ENCODE data around the gene COL28A1. TPM values are rescaled to one million over a fixed set of nuclear protein-coding genes. Genes with fewer than 3 reads are reported as not detected.
A peak's percentile ranks its signal among the peaks of the same experiment; 100 is the strongest.

COL28A1 gene
- total RNA-seq, 4 donors from 2014 or later = 0.60 to 4.4 (median 4.1) TPM

- Histone ChIP-seq H3K4me1 (peaks cover under 1 to 20% (median 6%) of the 10 kb centered on the region in 4 donors), H3K36me3 (no peaks in the 10 kb centered on the region), H3K4me3 (no peak overlapping the region), H3K27ac (no peak overlapping the region), H3K9me3 (no peaks in the 10 kb centered on the region), H3K27me3 (no peaks in the 10 kb centered on the region)
- 52 to 55% methylated on average over 2 of the region's 2 CpGs for WGBS, 2 donors (ENCODE audit: low coverage in 1 of 2)
- in situ Hi-C loops (cut with MboI; ENCODE audit: low pct_ligation_motif_present in 1 of 4, low pct_unique_long_range_greater_than_20kb in 1 of 4, low sequenced_read_pairs in 3 of 4) = no loop called here
- no peak for TF ChIP-seq CTCF (IDR thresholded peaks at IDR 0.05)
- TF ChIP-seq POLR2AphosphoS5 (IDR thresholded peaks at IDR 0.05) = no peak
- TF ChIP-seq EP300 (IDR thresholded peaks at IDR 0.05; ENCODE audit: low read depth) = no peak
- no peak for TF ChIP-seq POLR2A (IDR thresholded peaks at IDR 0.05)
- intact Hi-C loops (cut with DNase I; ENCODE audit: low total_unique reads) = no loop called here
- DNase-seq = no peak
These were observed 38.0 kb upstream of the COL28A1 start for GRCh38 chr7:7573701-7574100.

GRCh38 chr7:7570584-7570983, 34.9 kb upstream of the COL28A1 start:
- no peak for DNase-seq
- 93% methylated on average over 3 of the region's 3 CpGs; no CpG with 5 or more reads in 1 of the 2 donors for WGBS, 2 donors (ENCODE audit: low coverage in 1 of 2)
- no peaks in the 10 kb centered on the region for H3K9me3 ChIP-seq
- H3K36me3 ChIP-seq = no peaks in the 10 kb centered on the region
- no peak overlapping the region for H3K27ac ChIP-seq
- H3K4me3 ChIP-seq = no peak overlapping the region
- intact Hi-C loops (cut with DNase I; ENCODE audit: low total_unique reads) (no loop called here), in situ Hi-C loops (cut with MboI; ENCODE audit: low pct_ligation_motif_present in 1 of 4, low pct_unique_long_range_greater_than_20kb in 1 of 4, low sequenced_read_pairs in 3 of 4) (no loop called here)
- no peak for TF ChIP-seq POLR2A (IDR thresholded peaks at IDR 0.05)
- no peak for TF ChIP-seq EP300 (IDR thresholded peaks at IDR 0.05; ENCODE audit: low read depth)
- TF ChIP-seq CTCF (IDR thresholded peaks at IDR 0.05) = no peak
- no peak for TF ChIP-seq POLR2AphosphoS5 (IDR thresholded peaks at IDR 0.05)
- H3K27me3 ChIP-seq = no peaks in the 10 kb centered on the region
- peaks cover 12 to 42% (median 20%) of the 10 kb centered on the region in 4 donors for H3K4me1 ChIP-seq

GRCh38 chr7:7569615-7570014, 33.9 kb upstream of the COL28A1 start:
- WGBS, 2 donors (ENCODE audit: low coverage in 1 of 2) = 75 to 82% methylated on average over 3 of the region's 3 CpGs
- Histone ChIP-seq H3K4me1 (peaks cover 12 to 43% (median 20%) of the 10 kb centered on the region in 4 donors), H3K4me3 (no peak overlapping the region), H3K9me3 (no peaks in the 10 kb centered on the region), H3K27me3 (no peaks in the 10 kb centered on the region), H3K27ac (peak overlapping the region in 2 of 4 donors; percentile 9 to 10), H3K36me3 (no peaks in the 10 kb centered on the region)
- no peak for DNase-seq
- intact Hi-C loops (cut with DNase I; ENCODE audit: low total_unique reads) = loop anchor here (5.0 kb wide), 1 partner anchor 932 kb away; the partner anchor contains the start of gene ZNF316
- in situ Hi-C loops (cut with MboI; ENCODE audit: low pct_ligation_motif_present in 1 of 4, low pct_unique_long_range_greater_than_20kb in 1 of 4, low sequenced_read_pairs in 3 of 4) = no loop called here
- TF ChIP-seq POLR2AphosphoS5 (IDR thresholded peaks at IDR 0.05) (no peak), EP300 (IDR thresholded peaks at IDR 0.05; ENCODE audit: low read depth) (no peak), CTCF (IDR thresholded peaks at IDR 0.05) (no peak), POLR2A (IDR thresholded peaks at IDR 0.05) (no peak)

GRCh38 chr7:7569081-7569527, 33.4 kb upstream of the COL28A1 start:
- in situ Hi-C loops (cut with MboI; ENCODE audit: low pct_ligation_motif_present in 1 of 4, low pct_unique_long_range_greater_than_20kb in 1 of 4, low sequenced_read_pairs in 3 of 4) (no loop called here), intact Hi-C loops (cut with DNase I; ENCODE audit: low total_unique reads) (loop anchor here (5.0 kb wide), 1 partner anchor 932 kb away; the partner anchor contains the start of gene ZNF316)
- Histone ChIP-seq H3K36me3 (no peaks in the 10 kb centered on the region), H3K27ac (peak overlapping the region in 2 of 4 donors; percentile 9 to 10), H3K4me1 (peaks cover 12 to 43% (median 20%) of the 10 kb centered on the region in 4 donors), H3K4me3 (no peak overlapping the region), H3K27me3 (no peaks in the 10 kb centered on the region), H3K9me3 (no peaks in the 10 kb centered on the region)
- DNase-seq = no peak
- 64 to 66% methylated on average over 3 to 5 of the region's 5 CpGs for WGBS, 2 donors (ENCODE audit: low coverage in 1 of 2)
- no peak for TF ChIP-seq CTCF (IDR thresholded peaks at IDR 0.05)
- TF ChIP-seq POLR2AphosphoS5 (IDR thresholded peaks at IDR 0.05) = no peak
- no peak for TF ChIP-seq EP300 (IDR thresholded peaks at IDR 0.05; ENCODE audit: low read depth)
- TF ChIP-seq POLR2A (IDR thresholded peaks at IDR 0.05) = no peak
